Fibroblast of lung (primary cell): Measurements from ENCODE around the gene NID1.

Experiments
- EZH2 ChIP-seq: IDR thresholded peaks from 2 replicates; pipeline ENCODE4 v1.5.1; 2012; ENCODE audit warnings: low read length, control low read depth, mild to moderate bottlenecking; ENCODE audit errors: missing control alignments
- TF ChIP-seq, protein P1 (sequence below), 2 donors: IDR thresholded peaks in 1 of 2; conservative IDR thresholded peaks in 1 of 2; 1 replicate in 1 of 2; 2 replicates in 1 of 2; pipeline ENCODE4 v1.5.1; 2011 to 2012; ENCODE audit warnings: low read length in 2 of 2, control low read depth in 1 of 2, inconsistent platforms in 1 of 2, low read depth in 1 of 2, mild to moderate bottlenecking in 1 of 2

DNA sequence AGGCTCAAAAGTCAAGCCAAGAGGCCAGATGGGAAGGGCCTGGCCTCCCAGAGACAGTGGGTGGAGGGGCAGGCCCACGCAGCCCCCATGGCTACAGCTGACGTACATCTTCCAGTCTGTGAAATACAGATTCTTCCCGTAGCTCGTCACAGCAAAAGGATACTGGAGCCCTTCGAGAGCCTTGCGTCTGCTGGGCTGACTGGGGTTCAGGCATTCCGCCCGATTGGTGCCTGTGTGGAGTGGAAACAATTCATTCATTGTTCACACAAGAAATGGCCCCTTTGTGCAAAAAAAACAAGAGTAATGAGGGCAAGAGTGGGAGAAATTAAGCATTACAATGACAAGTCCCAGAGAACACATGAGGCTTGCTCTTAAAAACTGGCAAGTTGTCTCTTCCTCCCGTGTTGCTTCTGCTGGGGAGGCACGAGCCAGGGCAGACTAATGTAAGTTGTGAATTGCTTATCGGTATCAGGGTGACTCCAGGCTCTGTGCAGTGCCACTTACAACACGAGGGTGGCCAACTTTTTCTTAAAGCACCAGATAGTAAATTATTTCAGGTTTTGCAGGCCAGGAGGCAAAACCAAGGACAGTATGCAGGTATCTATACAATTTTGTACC lies 85.1 kb downstream of the NID1 start:
- TF ChIP-seq, protein P1, sequence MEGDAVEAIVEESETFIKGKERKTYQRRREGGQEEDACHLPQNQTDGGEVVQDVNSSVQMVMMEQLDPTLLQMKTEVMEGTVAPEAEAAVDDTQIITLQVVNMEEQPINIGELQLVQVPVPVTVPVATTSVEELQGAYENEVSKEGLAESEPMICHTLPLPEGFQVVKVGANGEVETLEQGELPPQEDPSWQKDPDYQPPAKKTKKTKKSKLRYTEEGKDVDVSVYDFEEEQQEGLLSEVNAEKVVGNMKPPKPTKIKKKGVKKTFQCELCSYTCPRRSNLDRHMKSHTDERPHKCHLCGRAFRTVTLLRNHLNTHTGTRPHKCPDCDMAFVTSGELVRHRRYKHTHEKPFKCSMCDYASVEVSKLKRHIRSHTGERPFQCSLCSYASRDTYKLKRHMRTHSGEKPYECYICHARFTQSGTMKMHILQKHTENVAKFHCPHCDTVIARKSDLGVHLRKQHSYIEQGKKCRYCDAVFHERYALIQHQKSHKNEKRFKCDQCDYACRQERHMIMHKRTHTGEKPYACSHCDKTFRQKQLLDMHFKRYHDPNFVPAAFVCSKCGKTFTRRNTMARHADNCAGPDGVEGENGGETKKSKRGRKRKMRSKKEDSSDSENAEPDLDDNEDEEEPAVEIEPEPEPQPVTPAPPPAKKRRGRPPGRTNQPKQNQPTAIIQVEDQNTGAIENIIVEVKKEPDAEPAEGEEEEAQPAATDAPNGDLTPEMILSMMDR (conservative IDR thresholded peaks at IDR 0.05 in 1 of 2, IDR thresholded peaks at IDR 0.05 in 1 of 2; ENCODE audit: low read depth in 1 of 2, low read length in 2 of 2), result no peak
- TF ChIP-seq EZH2, result no peak
